Measurements from ENCODE around the gene AICDA. TPM values are rescaled to one million over a fixed set of nuclear protein-coding genes. Genes with fewer than 3 reads are reported as not detected.
"Not testable (repeated sequence)": the region's sequence is repeated elsewhere in the genome, so short reads cannot be mapped to it uniquely, and the experiment has no call there.

Gene AICDA
- total RNA-seq, 1 experiment from 2014 or later, result 2.6 TPM

- not testable (repeated sequence) for H3K9me3 ChIP-seq (ENCODE audit: low read length); H3K36me3 ChIP-seq (ENCODE audit: insufficient read depth, low read length); H3K79me2 ChIP-seq (ENCODE audit: low read length); H3K27me3 ChIP-seq (ENCODE audit: low read length); H3K9ac ChIP-seq (ENCODE audit: low read length); H2AFZ ChIP-seq (ENCODE audit: low read length); H3K27ac ChIP-seq (ENCODE audit: low read length); H4K20me1 ChIP-seq (ENCODE audit: insufficient read depth, low read depth, low read length); H3K9me2 ChIP-seq (replicated peaks; ENCODE audit: insufficient read depth, low read length); H3K4me2 ChIP-seq (ENCODE audit: low read depth, low read length, poor library complexity, severe bottlenecking); H3K4me3 ChIP-seq (ENCODE audit: low read length)
- peak; percentile 30 for DNase-seq
- peaks cover 20% of the 10 kb centered on the region for H3K4me1 ChIP-seq (ENCODE audit: low read length)
Observed at GRCh38 chr12:8584478-8584877, 28.2 kb downstream of the AICDA start.

- Histone ChIP-seq H3K27me3 (ENCODE audit: low read length) (no peaks in the 10 kb centered on the region), H3K36me3 (ENCODE audit: insufficient read depth, low read length) (no peaks in the 10 kb centered on the region), H3K4me2 (ENCODE audit: low read depth, low read length, poor library complexity, severe bottlenecking) (no peak overlapping the region), H4K20me1 (ENCODE audit: insufficient read depth, low read depth, low read length) (no peaks in the 10 kb centered on the region), H3K9ac (ENCODE audit: low read length) (no peak overlapping the region), H2AFZ (ENCODE audit: low read length) (no peak overlapping the region), H3K9me3 (ENCODE audit: low read length) (no peaks in the 10 kb centered on the region), H3K27ac (ENCODE audit: low read length) (no peak overlapping the region), H3K4me1 (ENCODE audit: low read length) (peaks cover 24% of the 10 kb centered on the region), H3K4me3 (ENCODE audit: low read length) (no peak overlapping the region), H3K9me2 (replicated peaks; ENCODE audit: insufficient read depth, low read length) (no peaks in the 10 kb centered on the region), H3K79me2 (ENCODE audit: low read length) (no peaks in the 10 kb centered on the region)
- DNase-seq, result peak; percentile 32
Observed at GRCh38 chr12:8584004-8584403, 28.7 kb downstream of the AICDA start.

- Histone ChIP-seq H3K79me2 (ENCODE audit: low read length) (no peaks in the 10 kb centered on the region), H3K4me1 (ENCODE audit: low read length) (peaks cover 50% of the 10 kb centered on the region), H3K4me3 (ENCODE audit: low read length) (no peak overlapping the region), H4K20me1 (ENCODE audit: insufficient read depth, low read depth, low read length) (no peaks in the 10 kb centered on the region), H3K9ac (ENCODE audit: low read length) (no peak overlapping the region), H2AFZ (ENCODE audit: low read length) (no peak overlapping the region), H3K27ac (ENCODE audit: low read length) (peak overlapping the region; percentile 29; the same call in 1 of the 2 replicates), H3K9me2 (replicated peaks; ENCODE audit: insufficient read depth, low read length) (no peaks in the 10 kb centered on the region), H3K27me3 (ENCODE audit: low read length) (no peaks in the 10 kb centered on the region), H3K9me3 (ENCODE audit: low read length) (no peaks in the 10 kb centered on the region), H3K4me2 (ENCODE audit: low read depth, low read length, poor library complexity, severe bottlenecking) (no peak overlapping the region), H3K36me3 (ENCODE audit: insufficient read depth, low read length) (no peaks in the 10 kb centered on the region)
- DNase-seq, result no peak
Observed at GRCh38 chr12:8581098-8581784, 31.4 kb downstream of the AICDA start.

- peaks cover 44% of the 10 kb centered on the region for H3K4me1 ChIP-seq (ENCODE audit: low read length)
- peak overlapping the region; percentile 67 for H3K4me2 ChIP-seq (ENCODE audit: low read depth, low read length, poor library complexity, severe bottlenecking)
- H3K36me3 ChIP-seq (ENCODE audit: insufficient read depth, low read length), result no peaks in the 10 kb centered on the region
- H3K4me3 ChIP-seq (ENCODE audit: low read length), result peak overlapping the region; percentile 50
- no peaks in the 10 kb centered on the region for H3K9me2 ChIP-seq (replicated peaks; ENCODE audit: insufficient read depth, low read length)
- H3K9ac ChIP-seq (ENCODE audit: low read length), result peak overlapping the region; percentile 60
- peak overlapping the region; percentile 71; the same call in 1 of the 2 replicates for H2AFZ ChIP-seq (ENCODE audit: low read length)
- peak overlapping the region; percentile 98 for H3K27ac ChIP-seq (ENCODE audit: low read length)
- H4K20me1 ChIP-seq (ENCODE audit: insufficient read depth, low read depth, low read length), result no peaks in the 10 kb centered on the region
- no peaks in the 10 kb centered on the region for H3K9me3 ChIP-seq (ENCODE audit: low read length)
- H3K27me3 ChIP-seq (ENCODE audit: low read length), result no peaks in the 10 kb centered on the region
- DNase-seq, result peak; percentile 92
- no peaks in the 10 kb centered on the region for H3K79me2 ChIP-seq (ENCODE audit: low read length)
Observed at GRCh38 chr12:8577879-8578278, 34.8 kb downstream of the AICDA start.

- Histone ChIP-seq H2AFZ (ENCODE audit: low read length) (no peak overlapping the region), H3K4me3 (ENCODE audit: low read length) (no peak overlapping the region), H4K20me1 (ENCODE audit: insufficient read depth, low read depth, low read length) (no peaks in the 10 kb centered on the region), H3K27ac (ENCODE audit: low read length) (no peak overlapping the region), H3K9me2 (replicated peaks; ENCODE audit: insufficient read depth, low read length) (no peaks in the 10 kb centered on the region), H3K9ac (ENCODE audit: low read length) (no peak overlapping the region), H3K36me3 (ENCODE audit: insufficient read depth, low read length) (no peaks in the 10 kb centered on the region), H3K79me2 (ENCODE audit: low read length) (no peaks in the 10 kb centered on the region), H3K9me3 (ENCODE audit: low read length) (peaks cover 2% of the 10 kb centered on the region; the same call in 1 of the 2 replicates), H3K4me1 (ENCODE audit: low read length) (peaks cover 11% of the 10 kb centered on the region), H3K27me3 (ENCODE audit: low read length) (no peaks in the 10 kb centered on the region), H3K4me2 (ENCODE audit: low read depth, low read length, poor library complexity, severe bottlenecking) (no peak overlapping the region)
- no peak for DNase-seq
Observed at GRCh38 chr12:8572507-8572906, 40.2 kb downstream of the AICDA start.

GRCh38 chr12:8566525-8566924, 46.1 kb downstream of the AICDA start:
- no peaks in the 10 kb centered on the region for H3K79me2 ChIP-seq (ENCODE audit: low read length)
- peaks cover 16% of the 10 kb centered on the region for H3K9me3 ChIP-seq (ENCODE audit: low read length)
- H3K4me1 ChIP-seq (ENCODE audit: low read length), result peaks cover 3% of the 10 kb centered on the region; the same call in 1 of the 2 replicates
- no peaks in the 10 kb centered on the region; the same call in 1 of the 2 replicates for H3K36me3 ChIP-seq (ENCODE audit: insufficient read depth, low read length)
- H4K20me1 ChIP-seq (ENCODE audit: insufficient read depth, low read depth, low read length), result no peaks in the 10 kb centered on the region
- no peak overlapping the region for H2AFZ ChIP-seq (ENCODE audit: low read length)
- H3K27me3 ChIP-seq (ENCODE audit: low read length), result no peaks in the 10 kb centered on the region
- no peak overlapping the region for H3K4me2 ChIP-seq (ENCODE audit: low read depth, low read length, poor library complexity, severe bottlenecking)
- no peaks in the 10 kb centered on the region for H3K9me2 ChIP-seq (replicated peaks; ENCODE audit: insufficient read depth, low read length)
- no peak overlapping the region for H3K27ac ChIP-seq (ENCODE audit: low read length)
- no peak for DNase-seq
- no peak overlapping the region for H3K4me3 ChIP-seq (ENCODE audit: low read length)
- no peak overlapping the region for H3K9ac ChIP-seq (ENCODE audit: low read length)

GRCh38 chr12:8566052-8566451, 46.6 kb downstream of the AICDA start:
- not testable (repeated sequence) for H3K27me3 ChIP-seq (ENCODE audit: low read length); H3K36me3 ChIP-seq (ENCODE audit: insufficient read depth, low read length); H3K9ac ChIP-seq (ENCODE audit: low read length); H2AFZ ChIP-seq (ENCODE audit: low read length); H3K9me2 ChIP-seq (replicated peaks; ENCODE audit: insufficient read depth, low read length); H3K27ac ChIP-seq (ENCODE audit: low read length); H4K20me1 ChIP-seq (ENCODE audit: insufficient read depth, low read depth, low read length); DNase-seq; H3K79me2 ChIP-seq (ENCODE audit: low read length); H3K4me3 ChIP-seq (ENCODE audit: low read length); H3K4me1 ChIP-seq (ENCODE audit: low read length); H3K4me2 ChIP-seq (ENCODE audit: low read depth, low read length, poor library complexity, severe bottlenecking)
- peaks cover 16% of the 10 kb centered on the region for H3K9me3 ChIP-seq (ENCODE audit: low read length)

GRCh38 chr12:8564656-8565055, 48.0 kb downstream of the AICDA start:
- no peak overlapping the region for H3K27ac ChIP-seq (ENCODE audit: low read length)
- H3K9me2 ChIP-seq (replicated peaks; ENCODE audit: insufficient read depth, low read length), result no peaks in the 10 kb centered on the region
- peaks cover 3% of the 10 kb centered on the region; the same call in 1 of the 2 replicates for H3K4me1 ChIP-seq (ENCODE audit: low read length)
- H3K79me2 ChIP-seq (ENCODE audit: low read length), result no peaks in the 10 kb centered on the region
- peaks cover 16% of the 10 kb centered on the region for H3K9me3 ChIP-seq (ENCODE audit: low read length)
- DNase-seq, result no peak
- no peak overlapping the region for H3K9ac ChIP-seq (ENCODE audit: low read length)
- no peak overlapping the region for H2AFZ ChIP-seq (ENCODE audit: low read length)
- no peak overlapping the region for H3K4me3 ChIP-seq (ENCODE audit: low read length)
- H3K27me3 ChIP-seq (ENCODE audit: low read length), result no peaks in the 10 kb centered on the region
- no peaks in the 10 kb centered on the region for H4K20me1 ChIP-seq (ENCODE audit: insufficient read depth, low read depth, low read length)
- H3K36me3 ChIP-seq (ENCODE audit: insufficient read depth, low read length), result no peaks in the 10 kb centered on the region; the same call in 1 of the 2 replicates
- H3K4me2 ChIP-seq (ENCODE audit: low read depth, low read length, poor library complexity, severe bottlenecking), result no peak overlapping the region

All from Karpas-422 (cell line).